Astrocyte (in vitro differentiated cells and primary cell): ENCODE results near the gene ELAC2.

ENCODE experiments used
- EZH2 ChIP-seq: IDR thresholded peaks from 2 replicates; pipeline ENCODE4 v1.6.1; 2012; ENCODE audit warnings: mild to moderate bottlenecking, low read length, inconsistent platforms; ENCODE audit not compliant: insufficient read depth
- TF ChIP-seq, protein P1 (sequence below): IDR thresholded peaks from 2 replicates; pipeline ENCODE4 v1.5.1; 2011; ENCODE audit warnings: low read depth, mild to moderate bottlenecking, inconsistent platforms, low read length, moderate library complexity; ENCODE audit not compliant: insufficient read depth

DNA sequence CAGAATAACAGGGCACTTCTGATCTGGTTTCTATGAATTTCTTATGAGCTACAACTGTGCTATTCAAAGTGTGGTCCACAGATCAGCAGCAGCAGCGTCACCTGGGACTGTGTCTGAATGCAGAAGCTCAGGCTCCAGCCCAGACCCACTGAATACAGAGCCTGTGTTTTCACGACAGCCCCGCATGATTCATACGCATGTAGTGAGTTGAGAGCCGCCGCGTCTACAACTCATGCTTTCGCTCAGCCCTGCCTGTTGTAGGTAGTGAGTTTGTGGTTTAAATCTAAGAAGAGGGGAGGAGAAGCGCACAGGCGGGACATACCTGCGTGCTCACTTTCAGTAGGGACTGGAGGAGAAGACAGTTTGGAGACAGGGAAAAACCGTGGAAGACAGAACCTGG, 28.5 kb upstream of the ELAC2 start:
- TF ChIP-seq, protein P1, sequence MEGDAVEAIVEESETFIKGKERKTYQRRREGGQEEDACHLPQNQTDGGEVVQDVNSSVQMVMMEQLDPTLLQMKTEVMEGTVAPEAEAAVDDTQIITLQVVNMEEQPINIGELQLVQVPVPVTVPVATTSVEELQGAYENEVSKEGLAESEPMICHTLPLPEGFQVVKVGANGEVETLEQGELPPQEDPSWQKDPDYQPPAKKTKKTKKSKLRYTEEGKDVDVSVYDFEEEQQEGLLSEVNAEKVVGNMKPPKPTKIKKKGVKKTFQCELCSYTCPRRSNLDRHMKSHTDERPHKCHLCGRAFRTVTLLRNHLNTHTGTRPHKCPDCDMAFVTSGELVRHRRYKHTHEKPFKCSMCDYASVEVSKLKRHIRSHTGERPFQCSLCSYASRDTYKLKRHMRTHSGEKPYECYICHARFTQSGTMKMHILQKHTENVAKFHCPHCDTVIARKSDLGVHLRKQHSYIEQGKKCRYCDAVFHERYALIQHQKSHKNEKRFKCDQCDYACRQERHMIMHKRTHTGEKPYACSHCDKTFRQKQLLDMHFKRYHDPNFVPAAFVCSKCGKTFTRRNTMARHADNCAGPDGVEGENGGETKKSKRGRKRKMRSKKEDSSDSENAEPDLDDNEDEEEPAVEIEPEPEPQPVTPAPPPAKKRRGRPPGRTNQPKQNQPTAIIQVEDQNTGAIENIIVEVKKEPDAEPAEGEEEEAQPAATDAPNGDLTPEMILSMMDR = no peak
- TF ChIP-seq EZH2 = no peak
